ENCODE measurements around the gene ITGB4.
"Not testable (repeated sequence)": the region's sequence is repeated elsewhere in the genome, so short reads cannot be mapped to it uniquely, and the experiment has no call there.

The ITGB4 gene

GRCh38 chr17:75774991-75775668 is 53.9 kb downstream of the ITGB4 start:
- H3K4me3 ChIP-seq (ENCODE audit: low read depth, low read length), result no peak overlapping the region
- DNase-seq (ENCODE audit: low read depth), result peak; percentile 59

GRCh38 chr17:75776386-75777295 is 55.4 kb downstream of the ITGB4 start:
- TF ChIP-seq CTCF (conservative IDR thresholded peaks at IDR 0.05; ENCODE audit: low read depth, low read length), result no peak
- H3K4me3 ChIP-seq (ENCODE audit: low read depth, low read length), result peak overlapping the region; percentile 85
- DNase-seq (ENCODE audit: low read depth), result peak; percentile 50

More at GRCh38 chr17:75774991-75775668, 53.9 kb downstream of the ITGB4 start:
- TF ChIP-seq CTCF (conservative IDR thresholded peaks at IDR 0.05; ENCODE audit: low read depth, low read length), result no peak

- DNase-seq (ENCODE audit: low read depth), result peak; percentile 34
Measured at GRCh38 chr17:75777296-75777922, 56.1 kb downstream of the ITGB4 start.

GRCh38 chr17:75778066-75778860 is 57.0 kb downstream of the ITGB4 start:
- not testable (repeated sequence) for DNase-seq (ENCODE audit: low read depth)
- H3K4me3 ChIP-seq (ENCODE audit: low read depth, low read length), result peak overlapping the region; percentile 85

More at GRCh38 chr17:75777296-75777922, 56.1 kb downstream of the ITGB4 start:
- H3K4me3 ChIP-seq (ENCODE audit: low read depth, low read length), result peak overlapping the region; percentile 85
- no peak for TF ChIP-seq CTCF (conservative IDR thresholded peaks at IDR 0.05; ENCODE audit: low read depth, low read length)

- DNase-seq (ENCODE audit: low read depth), result no peak
- peak overlapping the region; percentile 85 for H3K4me3 ChIP-seq (ENCODE audit: low read depth, low read length)
- TF ChIP-seq CTCF (conservative IDR thresholded peaks at IDR 0.05; ENCODE audit: low read depth, low read length), result peak; percentile 65
Measured at GRCh38 chr17:75778861-75779249, 57.6 kb downstream of the ITGB4 start.

GRCh38 chr17:75779250-75779986 is 58.2 kb downstream of the ITGB4 start:
- H3K4me3 ChIP-seq (ENCODE audit: low read depth, low read length), result peak overlapping the region; percentile 85
- peak; percentile 100 for DNase-seq (ENCODE audit: low read depth)
- no peak for TF ChIP-seq CTCF (conservative IDR thresholded peaks at IDR 0.05; ENCODE audit: low read depth, low read length)
